ENCODE results near the gene NUDT3. TPM values are rescaled to one million over a fixed set of nuclear protein-coding genes. Genes with fewer than 3 reads are reported as not detected.
A peak's percentile ranks its signal among the peaks of the same experiment; 100 is the strongest.

NUDT3 gene
- total RNA-seq, 1 donor from 2014 or later, result 50.1 TPM

GRCh38 chr6:34288581-34288980 lies 103.9 kb downstream of the NUDT3 start:
- Histone ChIP-seq H3K4me1 (peaks cover 72% of the 10 kb centered on the region), H3K9me3 (replicated peaks) (no peaks in the 10 kb centered on the region)

GRCh38 chr6:34285448-34286164 lies 106.9 kb downstream of the NUDT3 start:
- no peak for DNase-seq
- intact Hi-C loops (cut with micrococcal nuclease), result no loop called here
- Histone ChIP-seq H3K27me3 (ENCODE audit: low read depth) (no peaks in the 10 kb centered on the region), H3K4me3 (no peak overlapping the region), H3K9me3 (replicated peaks) (no peaks in the 10 kb centered on the region), H3K27ac (replicated peaks) (peak overlapping the region; percentile 75), H3K36me3 (peaks cover 22% of the 10 kb centered on the region), H3K4me1 (peaks cover 85% of the 10 kb centered on the region)
- no peak for TF ChIP-seq CTCF (IDR thresholded peaks at IDR 0.05; ENCODE audit: borderline replicate concordance)

More at GRCh38 chr6:34288581-34288980, 103.9 kb downstream of the NUDT3 start:
- Histone ChIP-seq H3K27ac (replicated peaks) (peak overlapping the region; percentile 53), H3K36me3 (peaks cover 50% of the 10 kb centered on the region), H3K4me3 (no peak overlapping the region), H3K27me3 (ENCODE audit: low read depth) (no peaks in the 10 kb centered on the region)
- intact Hi-C loops (cut with micrococcal nuclease), result no loop called here
- DNase-seq, result no peak
- TF ChIP-seq CTCF (IDR thresholded peaks at IDR 0.05; ENCODE audit: borderline replicate concordance), result no peak

GRCh38 chr6:34284563-34285447 lies 107.7 kb downstream of the NUDT3 start:
- peak; percentile 70 for DNase-seq
- H3K36me3 ChIP-seq, result peaks cover 20% of the 10 kb centered on the region
- no peaks in the 10 kb centered on the region for H3K27me3 ChIP-seq (ENCODE audit: low read depth)
- peaks cover 91% of the 10 kb centered on the region for H3K4me1 ChIP-seq
- H3K27ac ChIP-seq (replicated peaks), result peak overlapping the region; percentile 75
- no peaks in the 10 kb centered on the region for H3K9me3 ChIP-seq (replicated peaks)
- intact Hi-C loops (cut with micrococcal nuclease), result no loop called here
- no peak overlapping the region for H3K4me3 ChIP-seq
- no peak for TF ChIP-seq CTCF (IDR thresholded peaks at IDR 0.05; ENCODE audit: borderline replicate concordance)

GRCh38 chr6:34281702-34282334 lies 110.7 kb downstream of the NUDT3 start:
- DNase-seq, result no peak
- Histone ChIP-seq H3K9me3 (replicated peaks) (no peaks in the 10 kb centered on the region), H3K36me3 (peaks cover 6% of the 10 kb centered on the region), H3K27ac (replicated peaks) (peak overlapping the region; percentile 39), H3K27me3 (ENCODE audit: low read depth) (no peaks in the 10 kb centered on the region), H3K4me3 (no peak overlapping the region), H3K4me1 (peaks cover 90% of the 10 kb centered on the region)
- TF ChIP-seq CTCF (IDR thresholded peaks at IDR 0.05; ENCODE audit: borderline replicate concordance), result no peak
- intact Hi-C loops (cut with micrococcal nuclease), result no loop called here

GRCh38 chr6:34280216-34280615 lies 112.3 kb downstream of the NUDT3 start:
- H3K9me3 ChIP-seq (replicated peaks), result no peaks in the 10 kb centered on the region
- no peaks in the 10 kb centered on the region for H3K27me3 ChIP-seq (ENCODE audit: low read depth)
- peaks cover 90% of the 10 kb centered on the region for H3K4me1 ChIP-seq
- intact Hi-C loops (cut with micrococcal nuclease), result no loop called here
- H3K4me3 ChIP-seq, result no peak overlapping the region
- peak overlapping the region; percentile 87 for H3K27ac ChIP-seq (replicated peaks)
- peaks cover 6% of the 10 kb centered on the region for H3K36me3 ChIP-seq
- no peak for DNase-seq
- no peak for TF ChIP-seq CTCF (IDR thresholded peaks at IDR 0.05; ENCODE audit: borderline replicate concordance)

All from left ventricle myocardium inferior (tissue), 1 donor.